ENCODE measurements around the gene HBP1.
"Not testable (repeated sequence)": the region's sequence is repeated elsewhere in the genome, so short reads cannot be mapped to it uniquely, and the experiment has no call there.

The HBP1 gene

DNA sequence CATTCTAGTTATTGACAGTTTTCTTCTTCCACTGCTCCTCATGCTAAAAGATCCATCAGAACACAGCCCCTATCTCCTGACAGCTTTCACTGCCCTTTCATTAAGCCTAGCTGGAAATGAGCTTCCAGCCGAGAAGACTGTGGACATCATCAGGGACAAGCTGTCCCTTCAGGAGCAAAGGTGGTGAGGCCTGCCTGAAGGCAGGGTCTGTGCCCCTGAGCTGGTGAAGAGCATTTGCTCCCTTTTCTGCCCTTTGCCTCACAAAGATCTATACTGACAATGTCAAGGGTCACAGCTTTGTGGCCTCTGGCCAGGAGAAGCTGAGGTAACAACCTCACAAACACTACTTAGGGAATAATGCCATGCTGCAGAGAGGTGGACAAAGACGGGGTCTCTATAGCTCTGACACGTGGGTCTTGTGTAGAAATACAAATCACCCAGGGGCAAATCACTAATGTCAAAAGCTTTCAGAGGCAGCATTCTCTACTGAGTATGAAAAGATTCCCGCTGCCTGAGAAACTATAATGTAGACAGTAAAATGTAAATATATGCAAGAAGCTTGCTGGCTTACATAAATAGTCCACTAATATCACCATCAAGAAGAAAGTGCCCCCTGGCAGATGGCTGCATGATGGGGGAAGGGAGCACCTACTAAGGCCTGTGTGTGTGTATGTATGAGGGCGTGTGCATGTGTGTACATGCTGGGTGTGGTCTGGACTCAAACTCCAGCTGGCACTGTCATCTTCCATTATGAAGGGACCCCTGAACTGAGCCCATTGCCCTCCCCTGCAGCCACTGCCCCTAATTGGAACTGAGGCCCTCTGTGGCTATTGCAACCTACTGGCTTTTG lies 55.8 kb downstream of the HBP1 start:
- no peak for DNase-seq (ENCODE audit: low spot score)

GRCh38 chr7:107228291-107228690 lies 59.5 kb downstream of the HBP1 start:
- DNase-seq (ENCODE audit: low spot score): no peak

GRCh38 chr7:107230334-107230733 lies 61.5 kb downstream of the HBP1 start:
- DNase-seq (ENCODE audit: low spot score): no peak

DNA sequence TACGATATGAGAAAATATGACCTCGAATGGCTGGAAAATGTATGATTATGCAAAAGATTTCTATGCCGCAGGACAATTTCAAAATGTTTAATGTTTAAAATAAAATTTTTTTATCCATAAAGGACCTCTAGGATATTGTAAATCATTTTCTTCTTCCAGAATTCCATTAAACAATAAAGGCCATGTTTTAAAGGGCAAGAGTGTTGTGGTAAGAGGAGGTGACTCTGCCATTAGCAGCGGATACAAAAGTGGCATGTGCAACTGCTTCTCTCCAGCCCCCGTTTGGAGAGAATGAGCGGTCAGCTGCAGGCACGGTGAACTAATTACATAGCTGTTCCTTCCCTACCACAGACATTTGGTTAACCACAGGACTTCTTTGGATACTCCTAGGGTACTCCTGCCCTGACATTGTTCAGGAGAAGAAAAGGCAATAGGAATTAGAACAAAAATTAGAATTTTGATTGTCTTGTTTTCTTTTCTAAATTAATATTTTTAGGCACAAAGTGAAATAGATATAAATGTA lies 63.8 kb downstream of the HBP1 start:
- DNase-seq (ENCODE audit: low spot score): peak; percentile 22

DNA sequence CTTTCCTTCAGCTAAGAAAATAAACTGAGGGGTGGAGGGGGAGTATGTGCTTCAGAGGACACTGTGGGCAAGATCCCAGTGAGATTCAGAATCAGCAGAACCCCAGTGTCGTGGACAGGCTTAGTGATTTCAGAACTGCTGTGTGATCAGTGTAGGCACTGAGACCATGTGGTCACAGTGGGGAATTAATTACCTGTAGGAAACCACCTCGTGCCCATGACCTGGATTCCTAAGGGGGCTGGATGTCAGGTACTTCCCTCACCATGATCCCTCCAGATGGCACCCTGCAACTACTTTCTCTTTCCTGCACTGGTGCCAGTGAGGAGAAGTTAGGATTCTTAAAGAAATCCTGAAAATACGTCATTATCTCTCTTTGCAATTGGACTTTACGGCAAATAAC lies 64.4 kb downstream of the HBP1 start:
- DNase-seq (ENCODE audit: low spot score): no peak

DNA sequence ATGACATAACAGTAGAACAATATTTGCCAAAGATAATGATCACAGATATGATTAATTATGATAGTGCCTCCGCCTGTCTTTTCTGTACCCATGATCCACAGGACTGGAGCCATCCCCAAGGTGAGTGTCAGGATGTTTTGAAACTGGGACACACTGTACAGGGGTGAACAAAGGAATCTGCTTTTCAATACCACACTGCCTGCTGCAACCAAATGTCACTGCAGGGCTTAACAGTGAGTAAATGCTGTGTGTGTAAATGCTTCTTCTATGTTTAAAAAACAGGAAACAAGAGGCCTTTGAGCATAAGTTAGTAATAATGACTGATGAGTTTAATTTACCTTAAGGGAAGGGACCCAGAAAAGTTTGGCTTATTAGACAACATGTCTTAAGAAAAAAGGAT lies 65.2 kb downstream of the HBP1 start:
- DNase-seq (ENCODE audit: low spot score): no peak

GRCh38 chr7:107234436-107234835 lies 65.6 kb downstream of the HBP1 start:
- no peak for DNase-seq (ENCODE audit: low spot score)

DNA sequence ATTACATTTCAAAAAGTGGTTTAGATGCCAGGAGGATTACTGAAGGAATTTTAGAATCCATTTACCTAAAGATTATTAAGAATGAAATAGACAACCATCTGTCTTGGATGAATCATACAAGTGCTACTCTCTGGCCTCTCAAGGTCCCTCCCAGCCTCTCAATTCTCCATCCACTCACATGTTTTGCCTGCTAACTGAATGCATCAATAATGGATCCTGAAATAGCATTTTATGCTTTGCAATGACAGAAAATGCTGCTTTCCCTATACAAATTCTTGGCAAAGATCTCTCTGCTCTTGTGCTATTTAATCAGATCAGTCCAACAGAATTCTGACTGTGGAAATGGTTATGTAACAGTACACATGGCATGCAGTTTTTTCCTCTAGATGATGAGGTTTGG lies 68.1 kb downstream of the HBP1 start:
- DNase-seq (ENCODE audit: low spot score): no peak

DNA sequence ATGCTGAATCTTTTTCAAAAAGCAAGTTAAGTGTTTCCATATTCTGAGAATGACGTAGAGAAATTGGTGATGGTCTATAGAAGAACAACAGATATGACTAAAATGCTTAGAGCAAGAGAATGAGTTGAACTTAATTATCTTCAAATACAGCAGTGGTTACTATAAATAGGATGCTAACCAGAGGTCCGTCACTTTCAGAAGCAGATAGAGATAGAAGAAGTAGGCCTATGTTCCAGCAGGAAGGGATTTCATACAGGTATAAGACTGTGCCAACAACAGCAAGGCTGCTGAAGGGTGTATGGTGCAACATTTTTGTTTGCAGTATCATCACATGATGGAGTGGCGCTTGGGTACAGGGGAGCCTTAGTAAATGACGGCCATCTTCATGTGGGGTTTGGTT lies 68.6 kb downstream of the HBP1 start:
- DNase-seq (ENCODE audit: low spot score): no peak

GRCh38 chr7:107242267-107242666 lies 73.5 kb downstream of the HBP1 start:
- DNase-seq (ENCODE audit: low spot score): no peak

DNA sequence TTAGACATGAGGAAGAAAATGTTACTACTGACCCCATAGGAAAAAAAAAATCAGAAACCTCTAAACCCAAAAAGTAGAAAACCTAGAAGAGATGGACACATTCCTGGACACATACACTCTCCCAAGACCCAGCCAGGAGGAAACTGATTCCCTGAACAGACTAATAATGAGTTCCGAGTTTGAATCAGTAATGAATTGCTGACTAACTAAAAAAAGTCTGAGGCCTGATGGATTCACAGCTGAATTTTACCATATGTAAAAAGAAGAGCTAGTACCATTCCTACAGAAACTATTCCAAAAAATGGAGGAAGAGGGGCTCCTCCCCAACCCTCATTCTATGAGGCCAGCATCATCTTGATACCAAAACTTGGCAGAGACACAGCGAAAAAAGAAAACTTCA lies 75.8 kb downstream of the HBP1 start:
- no peak for DNase-seq (ENCODE audit: low spot score)

DNA sequence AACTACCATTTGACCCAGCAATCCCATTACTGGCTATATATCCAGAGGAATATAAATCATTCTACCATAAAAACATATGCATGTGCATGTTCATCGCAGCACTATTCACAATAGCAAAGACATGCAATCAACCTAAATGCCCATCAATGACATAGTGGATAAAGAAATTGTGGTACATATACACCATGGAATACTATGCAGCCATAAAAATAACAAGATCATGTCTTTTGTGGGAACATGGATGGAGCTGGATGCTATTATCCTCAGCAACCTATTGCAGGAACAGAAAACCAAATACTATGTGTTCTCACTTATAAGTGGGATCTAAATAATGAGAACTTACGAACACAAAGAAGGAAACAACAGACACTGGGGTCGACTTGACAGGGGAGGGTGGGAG lies 78.0 kb downstream of the HBP1 start:
- DNase-seq (ENCODE audit: low spot score): not testable (repeated sequence)

DNA sequence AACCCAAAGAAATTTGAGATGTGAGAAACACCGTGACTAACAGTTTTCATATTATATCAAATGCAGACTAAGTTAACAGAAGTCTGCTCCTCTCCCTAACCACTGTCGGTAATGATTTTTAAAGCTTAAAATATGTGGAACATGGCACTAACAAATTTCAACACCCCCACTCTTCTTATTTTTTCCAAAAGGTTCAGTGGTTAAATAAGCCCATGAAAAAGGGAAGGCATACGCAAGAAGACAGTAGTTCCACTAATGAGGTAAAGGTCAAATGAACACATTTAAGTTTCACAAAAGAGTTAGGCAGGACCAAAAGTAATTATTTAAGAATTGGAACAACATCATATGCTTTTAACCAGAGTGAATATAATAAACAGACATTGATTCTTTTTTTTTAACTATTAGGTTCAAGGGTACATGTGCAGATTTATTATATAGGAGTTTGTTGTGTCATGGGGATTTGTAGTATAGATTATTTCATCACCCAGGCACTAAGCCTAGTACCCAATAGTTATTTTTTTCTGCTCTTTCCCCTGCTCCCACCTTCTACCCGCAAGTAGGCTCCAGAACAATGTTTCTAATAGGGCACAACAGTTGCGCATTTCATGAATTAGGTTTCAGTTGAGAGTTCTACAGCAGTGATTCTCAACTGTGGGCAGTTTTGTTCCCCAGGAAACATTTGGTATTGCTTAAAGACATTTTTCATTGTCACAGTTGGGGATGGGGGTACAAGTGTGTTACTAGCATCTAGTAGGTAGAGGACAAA lies 79.9 kb downstream of the HBP1 start:
- no peak for DNase-seq (ENCODE audit: low spot score)

- DNase-seq (ENCODE audit: low spot score): no peak
Measured at GRCh38 chr7:107251963-107252362, 83.2 kb downstream of the HBP1 start.

Measured in AG08396 (cell line).